Left lung (tissue), 10 donors: Measurements from ENCODE around the gene PARP16. TPM values are rescaled to one million over a fixed set of nuclear protein-coding genes. Genes with fewer than 3 reads are reported as not detected.

Experiments used
- ATAC-seq: fragments of 200-7000 bp; cut with Tn5 transposase; one replicate; pipeline ENCODE4 v1.9.1; 2020; ENCODE audit warnings: moderate library complexity
- DNase-seq, 4 donors: peaks; one replicate each; pipeline ENCODE4 v3.0.0-alpha.2; 2013 to 2020
- H3K27ac ChIP-seq, 2 donors: fragments of 200-600 bp; sonication (generic) in 1 of 2; one replicate each; pipeline versions ENCODE4 v1.5.0 to v1.8.0; 2020 to 2021
- H3K27me3 ChIP-seq, 2 donors: fragments of 200-600 bp; sonication (generic) in 1 of 2; one replicate each; pipeline versions ENCODE4 v1.5.0 to v1.8.0; 2020 to 2021
- H3K36me3 ChIP-seq, 2 donors: fragments of 200-600 bp; sonication (generic) in 1 of 2; one replicate each; pipeline versions ENCODE4 v1.5.0 to v1.8.0; 2020 to 2021
- H3K4me1 ChIP-seq, 2 donors: fragments of 200-600 bp; one replicate each; pipeline ENCODE4 v1.8.0; 2021
- H3K4me3 ChIP-seq, 2 donors: fragments of 200-600 bp; sonication (generic) in 1 of 2; one replicate each; pipeline versions ENCODE4 v1.5.0 to v1.8.0; 2020 to 2021; ENCODE audit warnings: mild to moderate bottlenecking in 1 of 2
- H3K9me3 ChIP-seq, 2 donors: fragments of 200-600 bp; sonication (generic) in 1 of 2; one replicate each; pipeline versions ENCODE4 v1.5.0 to v1.8.0; 2020 to 2021
- intact Hi-C, 2 donors: fragments of 100-400 bp; cut with DNase I; formaldehyde crosslinking; loops; one replicate each; pipeline versions ENCODE4 v1.11.2 to v1.14.2; 2022
- polyA plus RNA-seq, 6 donors: library from polyadenylated mRNA; unstranded; fragments of 120-200 nt; gene quantifications; one replicate each; pipeline ENCODE4 v1.2.1, GENCODE V29; 2013; ENCODE audit not compliant: insufficient read length in 6 of 6
- total RNA-seq, 2 donors: library from RNA; stranded (reverse); fragmentation: NEBNext Ultra II Directional; extraction: Animal tissue kit (Norgen Biotek cat#: 25700); gene quantifications; one replicate each; pipeline ENCODE4 v1.2.1, GENCODE V29; 2021
- TF ChIP-seq, protein P1 (sequence below), 2 donors: fragments of 200-600 bp; sonication (generic) in 1 of 2; IDR thresholded peaks; one replicate each; pipeline versions ENCODE4 v1.5.0 to v1.8.0; 2021; ENCODE audit warnings: antibody characterized with exemption in 2 of 2
- donor health status: DM: no; HTN: yes; CAD: no.
- donor health status: DM: no; HTN: no; CAD: no.

The PARP16 gene
- total and polyA plus RNA-seq, 8 donors, result 8.0 to 22.2 (median 20.1) TPM

DNA sequence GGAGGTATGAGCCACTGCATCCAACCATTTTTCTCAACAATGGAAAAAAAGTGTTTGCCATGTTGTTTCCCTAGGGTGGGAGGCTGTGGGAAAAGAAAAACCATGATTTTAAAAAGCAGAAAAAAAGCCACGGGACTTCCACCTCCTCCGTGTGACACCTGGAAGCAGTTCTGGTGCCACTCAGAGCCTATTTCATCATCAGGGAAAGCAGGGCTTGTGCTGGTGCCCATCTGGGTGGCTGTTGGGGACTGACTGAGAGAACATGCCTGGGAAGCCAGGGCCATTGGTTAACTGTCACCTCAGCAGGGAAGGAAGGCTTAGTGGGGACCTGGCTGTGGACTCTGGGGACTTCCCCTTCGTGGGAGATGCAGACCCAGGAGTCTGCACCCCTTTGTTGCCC, 25.1 kb upstream of the PARP16 start:
- H3K36me3 ChIP-seq, result no peaks in the 10 kb centered on the region
- no peaks in the 10 kb centered on the region for H3K27me3 ChIP-seq
- H3K4me1 ChIP-seq, result no peaks in the 10 kb centered on the region
- intact Hi-C loops, result no loop called here
- DNase-seq (no peak), ATAC-seq (no peak)
- no peak overlapping the region for H3K4me3 ChIP-seq
- no peak overlapping the region for H3K27ac ChIP-seq
- TF ChIP-seq, protein P1, sequence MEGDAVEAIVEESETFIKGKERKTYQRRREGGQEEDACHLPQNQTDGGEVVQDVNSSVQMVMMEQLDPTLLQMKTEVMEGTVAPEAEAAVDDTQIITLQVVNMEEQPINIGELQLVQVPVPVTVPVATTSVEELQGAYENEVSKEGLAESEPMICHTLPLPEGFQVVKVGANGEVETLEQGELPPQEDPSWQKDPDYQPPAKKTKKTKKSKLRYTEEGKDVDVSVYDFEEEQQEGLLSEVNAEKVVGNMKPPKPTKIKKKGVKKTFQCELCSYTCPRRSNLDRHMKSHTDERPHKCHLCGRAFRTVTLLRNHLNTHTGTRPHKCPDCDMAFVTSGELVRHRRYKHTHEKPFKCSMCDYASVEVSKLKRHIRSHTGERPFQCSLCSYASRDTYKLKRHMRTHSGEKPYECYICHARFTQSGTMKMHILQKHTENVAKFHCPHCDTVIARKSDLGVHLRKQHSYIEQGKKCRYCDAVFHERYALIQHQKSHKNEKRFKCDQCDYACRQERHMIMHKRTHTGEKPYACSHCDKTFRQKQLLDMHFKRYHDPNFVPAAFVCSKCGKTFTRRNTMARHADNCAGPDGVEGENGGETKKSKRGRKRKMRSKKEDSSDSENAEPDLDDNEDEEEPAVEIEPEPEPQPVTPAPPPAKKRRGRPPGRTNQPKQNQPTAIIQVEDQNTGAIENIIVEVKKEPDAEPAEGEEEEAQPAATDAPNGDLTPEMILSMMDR (IDR thresholded peaks at IDR 0.05), result no peak
- H3K9me3 ChIP-seq, result no peaks in the 10 kb centered on the region

DNA sequence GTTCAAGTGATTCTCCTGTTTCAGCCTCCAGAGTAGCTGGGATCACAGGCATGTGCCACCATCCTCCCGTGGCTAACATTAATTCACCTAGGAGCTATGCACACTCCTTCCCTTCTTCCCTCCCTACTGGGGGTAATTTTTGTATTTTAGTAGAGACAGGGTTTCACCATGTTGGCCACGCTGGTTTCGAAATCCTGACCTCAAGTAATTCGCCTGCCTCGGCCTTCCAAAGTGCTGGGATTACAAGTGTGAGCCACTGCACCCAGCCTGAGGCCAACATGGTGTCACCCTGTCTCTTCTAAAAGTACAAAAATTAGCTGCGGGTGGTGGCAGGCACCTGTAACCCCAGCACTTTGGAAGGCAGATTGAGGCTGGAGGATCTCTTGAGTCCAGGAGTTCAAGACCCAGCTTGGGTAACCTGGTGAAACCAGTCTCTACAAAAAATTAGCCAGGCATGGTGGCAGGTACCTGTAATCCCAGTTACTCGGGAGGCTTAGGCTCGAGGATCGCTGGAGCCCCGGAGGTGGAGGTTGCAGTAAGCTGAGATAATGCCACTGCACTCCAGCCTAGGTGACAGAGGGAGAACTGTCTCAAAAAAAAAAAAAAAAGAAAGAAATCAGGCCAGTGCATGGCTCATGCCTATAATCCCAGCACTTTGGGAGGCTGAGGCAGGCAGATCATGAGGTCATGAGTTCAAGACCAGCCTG, 23.9 kb upstream of the PARP16 start:
- Histone ChIP-seq H3K4me3 (no peak overlapping the region), H3K9me3 (no peaks in the 10 kb centered on the region), H3K27me3 (no peaks in the 10 kb centered on the region), H3K4me1 (peaks cover 0 to 6% of the 10 kb centered on the region in 2 donors), H3K27ac (no peak overlapping the region), H3K36me3 (no peaks in the 10 kb centered on the region)
- TF ChIP-seq, protein P1 (IDR thresholded peaks at IDR 0.05), result no peak
- intact Hi-C loops, result no loop called here
- ATAC-seq (no peak), DNase-seq (no peak)

DNA sequence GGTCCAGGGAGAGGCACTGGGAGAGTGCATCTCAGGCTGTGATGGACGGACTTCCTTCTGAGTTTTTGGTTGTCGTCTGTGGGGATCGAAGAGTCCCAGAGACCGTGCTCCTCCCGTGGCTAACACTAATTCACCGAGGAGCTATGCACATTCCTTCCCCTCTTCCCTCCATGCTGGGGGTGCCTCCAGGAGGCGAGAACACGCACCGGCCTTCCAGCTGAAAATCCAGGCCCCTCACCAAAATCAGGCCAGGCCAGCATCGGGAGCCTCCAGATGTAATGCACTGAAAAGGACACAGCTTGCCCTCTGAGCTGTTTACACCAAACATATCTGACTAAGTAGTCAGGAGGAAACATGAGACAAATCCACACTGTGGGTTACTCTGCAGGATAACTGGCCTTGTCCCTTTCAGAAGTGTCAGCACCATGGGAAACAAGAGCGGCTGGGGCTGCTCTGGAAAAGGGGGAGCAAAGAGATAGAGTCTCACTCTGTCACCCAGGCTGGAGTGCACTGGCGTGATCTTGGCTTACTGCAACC, 23.3 kb upstream of the PARP16 start:
- intact Hi-C loops, result no loop called here
- ATAC-seq, result no peak

DNA sequence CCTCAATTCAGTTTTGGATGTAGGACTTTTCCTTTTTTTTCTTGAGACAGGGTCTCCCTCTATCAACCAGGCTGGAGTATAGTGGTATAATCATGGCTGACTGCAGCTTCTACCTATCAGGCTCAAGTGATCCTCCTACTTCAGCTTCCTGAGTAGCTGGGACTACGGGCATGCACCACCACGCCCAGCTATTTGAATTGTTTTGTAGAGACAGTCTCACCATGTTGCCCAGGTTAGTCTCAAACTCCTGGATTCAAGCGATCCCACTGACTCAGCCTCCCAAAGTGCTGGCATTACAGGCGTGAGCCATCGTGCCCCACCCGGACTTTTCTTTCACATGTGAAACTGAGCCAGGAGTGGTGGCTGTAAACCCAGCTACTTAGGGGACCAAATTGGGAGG, 21.3 kb upstream of the PARP16 start:
- Histone ChIP-seq H3K4me1 (peaks cover 4 to 23% of the 10 kb centered on the region in 2 donors), H3K27ac (no peak overlapping the region), H3K27me3 (no peaks in the 10 kb centered on the region), H3K4me3 (no peak overlapping the region), H3K36me3 (no peaks in the 10 kb centered on the region), H3K9me3 (no peaks in the 10 kb centered on the region)
- intact Hi-C loops, result no loop called here
- DNase-seq, result no peak
- no peak for ATAC-seq
- TF ChIP-seq, protein P1 (IDR thresholded peaks at IDR 0.05), result no peak

More for the DNA sequence above, 23.3 kb upstream of the PARP16 start:
- DNase-seq, result no peak
- H3K27me3 ChIP-seq, result no peaks in the 10 kb centered on the region
- peaks cover 0 to 12% of the 10 kb centered on the region in 2 donors for H3K4me1 ChIP-seq
- TF ChIP-seq, protein P1 (IDR thresholded peaks at IDR 0.05), result no peak
- no peaks in the 10 kb centered on the region for H3K36me3 ChIP-seq
- no peak overlapping the region for H3K27ac ChIP-seq
- no peaks in the 10 kb centered on the region for H3K9me3 ChIP-seq
- H3K4me3 ChIP-seq, result no peak overlapping the region

DNA sequence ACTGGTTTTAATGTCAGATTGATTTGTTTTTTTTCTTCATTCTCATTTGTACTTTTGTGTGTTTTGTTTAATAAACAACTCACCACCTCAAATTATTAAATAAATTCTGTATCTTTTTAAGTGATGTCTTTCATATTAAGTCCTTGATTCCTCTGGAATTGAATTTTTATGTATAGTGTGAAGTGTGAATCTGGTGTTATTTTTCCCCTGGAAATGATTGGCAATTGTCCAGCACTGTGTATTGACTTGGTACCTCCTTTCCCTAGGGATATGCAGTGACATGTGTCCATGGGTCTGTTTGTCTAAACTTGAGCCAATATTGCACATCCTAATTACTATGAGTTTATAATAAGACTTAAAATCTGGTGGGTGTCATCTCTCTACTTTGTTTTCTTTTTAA, 19.9 kb upstream of the PARP16 start:
- DNase-seq, result no peak
- H3K27ac ChIP-seq, result no peak overlapping the region
- H3K36me3 ChIP-seq, result no peaks in the 10 kb centered on the region
- no peaks in the 10 kb centered on the region for H3K27me3 ChIP-seq
- peaks cover 4 to 26% of the 10 kb centered on the region in 2 donors for H3K4me1 ChIP-seq
- intact Hi-C loops, result no loop called here
- ATAC-seq, result no peak
- no peaks in the 10 kb centered on the region for H3K9me3 ChIP-seq
- TF ChIP-seq, protein P1 (IDR thresholded peaks at IDR 0.05), result no peak
- H3K4me3 ChIP-seq, result no peak overlapping the region
